ENCODE results near the gene SMURF2. TPM values are rescaled to one million over a fixed set of nuclear protein-coding genes. Genes with fewer than 3 reads are reported as not detected.

The SMURF2 gene
- total and polyA plus RNA-seq, 2 donors from 2014 or later, result 7.2 to 27.9 TPM

DNA sequence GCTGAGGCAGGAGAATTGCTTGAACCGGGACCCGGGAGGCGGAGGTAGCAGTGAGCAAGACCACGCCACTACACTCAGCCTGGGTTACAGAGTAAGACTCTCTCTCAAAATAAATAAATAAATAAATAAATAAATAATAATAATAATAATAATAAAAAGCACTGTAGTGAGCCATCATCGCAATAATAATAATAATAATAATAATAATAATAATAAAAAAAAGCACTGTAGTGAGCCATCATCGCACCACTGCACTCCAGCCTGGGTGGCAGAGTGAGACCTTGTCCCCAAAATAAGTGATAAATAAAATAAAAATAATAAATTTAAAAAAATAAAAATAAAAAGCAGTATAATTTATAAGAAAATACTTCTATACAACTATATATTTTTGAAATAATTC, 40.3 kb downstream of the SMURF2 start:
- Histone ChIP-seq H3K4me3 (ENCODE audit: low read length in 3 of 3) (no peak overlapping the region), H3K36me3 (ENCODE audit: control insufficient read depth in 2 of 3, insufficient read depth in 3 of 3, low read length in 3 of 3) (no peaks in the 10 kb centered on the region), H3K9ac (ENCODE audit: low read length in 3 of 3) (no peak overlapping the region), H3K27me3 (ENCODE audit: control insufficient read depth, insufficient read depth, low read length) (no peaks in the 10 kb centered on the region), H3K4me1 (ENCODE audit: control insufficient read depth in 2 of 3, insufficient read depth in 2 of 3, low read depth in 1 of 3, low read length in 3 of 3) (peaks cover 0 to 19% (median 5%) of the 10 kb centered on the region in 3 donors), H3K9me3 (ENCODE audit: control insufficient read depth in 2 of 3, insufficient read depth in 1 of 3, low read length in 3 of 3) (no peaks in the 10 kb centered on the region), H3K27ac (ENCODE audit: low read depth in 2 of 2, low read length in 2 of 2) (no peak overlapping the region)
- intact Hi-C loops (cut with DNase I), result no loop called here
- FAIRE-seq, result no peak
- TF ChIP-seq, protein P1, sequence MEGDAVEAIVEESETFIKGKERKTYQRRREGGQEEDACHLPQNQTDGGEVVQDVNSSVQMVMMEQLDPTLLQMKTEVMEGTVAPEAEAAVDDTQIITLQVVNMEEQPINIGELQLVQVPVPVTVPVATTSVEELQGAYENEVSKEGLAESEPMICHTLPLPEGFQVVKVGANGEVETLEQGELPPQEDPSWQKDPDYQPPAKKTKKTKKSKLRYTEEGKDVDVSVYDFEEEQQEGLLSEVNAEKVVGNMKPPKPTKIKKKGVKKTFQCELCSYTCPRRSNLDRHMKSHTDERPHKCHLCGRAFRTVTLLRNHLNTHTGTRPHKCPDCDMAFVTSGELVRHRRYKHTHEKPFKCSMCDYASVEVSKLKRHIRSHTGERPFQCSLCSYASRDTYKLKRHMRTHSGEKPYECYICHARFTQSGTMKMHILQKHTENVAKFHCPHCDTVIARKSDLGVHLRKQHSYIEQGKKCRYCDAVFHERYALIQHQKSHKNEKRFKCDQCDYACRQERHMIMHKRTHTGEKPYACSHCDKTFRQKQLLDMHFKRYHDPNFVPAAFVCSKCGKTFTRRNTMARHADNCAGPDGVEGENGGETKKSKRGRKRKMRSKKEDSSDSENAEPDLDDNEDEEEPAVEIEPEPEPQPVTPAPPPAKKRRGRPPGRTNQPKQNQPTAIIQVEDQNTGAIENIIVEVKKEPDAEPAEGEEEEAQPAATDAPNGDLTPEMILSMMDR (IDR thresholded peaks at IDR 0.05; ENCODE audit: borderline replicate concordance, extremely low read depth, insufficient read depth), result no peak
- no peak for DNase-seq

DNA sequence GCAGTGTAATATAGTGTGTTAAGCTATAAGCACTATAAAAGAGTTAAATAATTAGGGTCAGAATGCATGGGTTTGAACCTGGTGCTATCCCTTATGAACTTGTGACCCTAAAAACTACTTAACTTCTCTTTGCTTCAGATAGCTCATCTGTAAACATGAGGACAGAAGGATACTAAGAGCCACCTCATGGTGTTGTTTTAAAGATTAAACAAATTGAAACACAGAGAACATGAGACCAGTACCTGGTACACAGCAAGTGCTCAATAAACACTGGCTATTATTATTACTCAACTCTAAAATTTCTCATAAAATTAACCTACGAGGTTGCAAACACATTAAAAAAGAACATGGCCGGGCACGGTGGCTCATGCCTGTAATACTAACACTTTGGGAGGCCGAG, 43.3 kb downstream of the SMURF2 start:
- Histone ChIP-seq H3K4me1 (ENCODE audit: control insufficient read depth in 2 of 3, insufficient read depth in 2 of 3, low read depth in 1 of 3, low read length in 3 of 3) (peaks cover 2 to 7% (median 6%) of the 10 kb centered on the region in 3 donors), H3K27me3 (ENCODE audit: control insufficient read depth, insufficient read depth, low read length) (no peaks in the 10 kb centered on the region), H3K36me3 (ENCODE audit: control insufficient read depth in 2 of 3, insufficient read depth in 3 of 3, low read length in 3 of 3) (no peaks in the 10 kb centered on the region), H3K9ac (ENCODE audit: low read length in 3 of 3) (no peak overlapping the region), H3K4me3 (ENCODE audit: low read length in 3 of 3) (no peak overlapping the region), H3K27ac (ENCODE audit: low read depth in 2 of 2, low read length in 2 of 2) (no peak overlapping the region), H3K9me3 (ENCODE audit: control insufficient read depth in 2 of 3, insufficient read depth in 1 of 3, low read length in 3 of 3) (no peaks in the 10 kb centered on the region)
- intact Hi-C loops (cut with DNase I), result no loop called here
- no peak for DNase-seq
- TF ChIP-seq, protein P1 (IDR thresholded peaks at IDR 0.05; ENCODE audit: borderline replicate concordance, extremely low read depth, insufficient read depth), result no peak
- no peak for FAIRE-seq

DNA sequence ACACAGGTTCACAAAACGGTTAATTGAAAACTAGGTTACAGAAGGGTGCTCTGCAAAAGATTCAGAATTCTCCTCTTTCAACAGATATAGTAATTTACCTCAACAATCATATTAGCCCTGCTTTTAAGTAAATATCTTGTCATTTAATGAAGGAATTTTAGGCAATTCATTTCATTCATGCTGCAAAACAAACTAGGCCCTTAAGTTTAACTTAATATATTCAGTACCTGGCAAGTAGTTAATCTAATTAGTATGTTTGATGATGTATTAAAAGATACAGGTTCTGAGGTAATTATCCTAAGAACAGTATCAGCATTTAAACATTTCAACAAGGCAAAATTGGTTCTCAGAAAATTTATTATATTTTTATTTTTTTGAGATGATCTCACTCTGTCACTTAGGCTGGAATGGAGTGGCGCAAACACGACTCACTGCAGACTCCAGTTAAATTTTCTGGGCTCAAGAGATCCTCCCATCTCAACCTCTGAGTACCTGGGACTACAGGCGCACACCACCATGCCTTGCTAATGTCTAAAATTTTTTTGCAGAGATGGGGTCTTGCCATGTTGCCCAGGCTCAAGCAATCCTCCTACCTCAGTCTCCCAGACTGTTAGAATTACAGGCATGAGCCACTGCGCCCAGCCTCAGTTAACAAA, 44.9 kb downstream of the SMURF2 start:
- DNase-seq, result no peak
- Histone ChIP-seq H3K27me3 (ENCODE audit: control insufficient read depth, insufficient read depth, low read length) (no peaks in the 10 kb centered on the region), H3K27ac (ENCODE audit: low read depth in 2 of 2, low read length in 2 of 2) (no peak overlapping the region), H3K4me3 (ENCODE audit: low read length in 3 of 3) (no peak overlapping the region), H3K9ac (ENCODE audit: low read length in 3 of 3) (no peak overlapping the region), H3K36me3 (ENCODE audit: control insufficient read depth in 2 of 3, insufficient read depth in 3 of 3, low read length in 3 of 3) (no peaks in the 10 kb centered on the region), H3K9me3 (ENCODE audit: control insufficient read depth in 2 of 3, insufficient read depth in 1 of 3, low read length in 3 of 3) (no peaks in the 10 kb centered on the region), H3K4me1 (ENCODE audit: control insufficient read depth in 2 of 3, insufficient read depth in 2 of 3, low read depth in 1 of 3, low read length in 3 of 3) (peaks cover 2 to 7% (median 5%) of the 10 kb centered on the region in 3 donors)
- intact Hi-C loops (cut with DNase I), result no loop called here
- TF ChIP-seq, protein P1 (IDR thresholded peaks at IDR 0.05; ENCODE audit: borderline replicate concordance, extremely low read depth, insufficient read depth), result no peak
- no peak for FAIRE-seq
